IPS DF 6.9 (cell line): Measurements from ENCODE around the gene MREG.

Source experiments
- DNase-seq: peaks from one replicate; pipeline ENCODE4 v3.0.0-alpha.2; 2013; ENCODE audit warnings: low read depth, low spot score
- H3K27ac ChIP-seq: one replicate; pipeline ENCODE4 v1.5.1; 2013; ENCODE audit warnings: low read length, control low read depth
- H3K27me3 ChIP-seq: 2 replicates; pipeline ENCODE4 v1.6.1; 2013; ENCODE audit warnings: mild to moderate bottlenecking, low read length; ENCODE audit not compliant: control insufficient read depth, insufficient read depth
- H3K36me3 ChIP-seq: 2 replicates; pipeline ENCODE4 v1.6.1; 2013; ENCODE audit warnings: low read length; ENCODE audit not compliant: control insufficient read depth, insufficient read depth
- H3K4me1 ChIP-seq: 2 replicates; pipeline ENCODE4 v1.6.1; 2013; ENCODE audit warnings: low read length; ENCODE audit not compliant: control insufficient read depth, insufficient read depth
- H3K4me3 ChIP-seq: 2 replicates; pipeline ENCODE4 v1.5.1; 2013; ENCODE audit warnings: mild to moderate bottlenecking, low read length
- H3K9me3 ChIP-seq: 2 replicates; pipeline ENCODE4 v1.6.1; 2013; ENCODE audit warnings: low read length, inconsistent platforms; ENCODE audit not compliant: control insufficient read depth, insufficient read depth
- WGBS: extraction: QIAGEN DNeasy Blood & Tissue Kit; methylation state at CpG from one replicate; pipeline ENCODE4 v1.1.7; 2013; ENCODE audit warnings: mixed read lengths, missing lambda C conversion rate; ENCODE audit not compliant: insufficient read length, insufficient coverage; 5-methylcytosine and 5-hydroxymethylcytosine counted together

MREG gene

GRCh38 chr2:216013080-216013909, at the start of gene MREG:
TSS of gene MREG (minus strand) at chr2:216013551. CDS start at chr2:216013327, 224 bp downstream.
- WGBS, result no CpG with 5 or more reads among the region's 70 CpGs
- Histone ChIP-seq H3K36me3 (no peaks in the 10 kb centered on the region), H3K4me1 (no peaks in the 10 kb centered on the region; the same call in none of the 2 replicates), H3K4me3 (peak within 1 kb of the TSS; percentile 75; the same call in 1 of the 2 replicates), H3K27ac (no peak within 1 kb of the TSS), H3K9me3 (no peaks in the 10 kb centered on the region), H3K27me3 (no peaks in the 10 kb centered on the region)
- peak; percentile 68 for DNase-seq

- no peak for DNase-seq
- no peak overlapping the region for H3K4me3 ChIP-seq
- no CpG with 5 or more reads among the region's 5 CpGs for WGBS
- no peaks in the 10 kb centered on the region; the same call in 1 of the 2 replicates for H3K36me3 ChIP-seq
- H3K27ac ChIP-seq, result no peak overlapping the region
- H3K4me1 ChIP-seq, result no peaks in the 10 kb centered on the region
- no peaks in the 10 kb centered on the region for H3K9me3 ChIP-seq
- H3K27me3 ChIP-seq, result no peaks in the 10 kb centered on the region
Observed at GRCh38 chr2:216059233-216059834, 46.0 kb upstream of the MREG start.

- no peaks in the 10 kb centered on the region for H3K27me3 ChIP-seq
Observed at GRCh38 chr2:216057688-216058193, 44.4 kb upstream of the MREG start.

GRCh38 chr2:216056739-216057138, 43.4 kb upstream of the MREG start:
- no CpG with 5 or more reads among the region's 3 CpGs for WGBS
- H3K27me3 ChIP-seq, result no peaks in the 10 kb centered on the region
- H3K36me3 ChIP-seq, result no peaks in the 10 kb centered on the region; the same call in 1 of the 2 replicates
- DNase-seq, result no peak
- no peaks in the 10 kb centered on the region for H3K9me3 ChIP-seq
- H3K4me1 ChIP-seq, result no peaks in the 10 kb centered on the region
- H3K4me3 ChIP-seq, result no peak overlapping the region
- H3K27ac ChIP-seq, result no peak overlapping the region

More at GRCh38 chr2:216057688-216058193, 44.4 kb upstream of the MREG start:
- DNase-seq, result no peak
- WGBS, result no CpG with 5 or more reads among the region's 7 CpGs
- H3K27ac ChIP-seq, result no peak overlapping the region
- H3K36me3 ChIP-seq, result no peaks in the 10 kb centered on the region; the same call in 1 of the 2 replicates
- no peaks in the 10 kb centered on the region for H3K9me3 ChIP-seq
- H3K4me1 ChIP-seq, result no peaks in the 10 kb centered on the region
- no peak overlapping the region for H3K4me3 ChIP-seq

GRCh38 chr2:216055680-216056079, 42.3 kb upstream of the MREG start:
- Histone ChIP-seq H3K36me3 (no peaks in the 10 kb centered on the region; the same call in 1 of the 2 replicates), H3K4me3 (no peak overlapping the region), H3K9me3 (no peaks in the 10 kb centered on the region), H3K27ac (no peak overlapping the region), H3K4me1 (no peaks in the 10 kb centered on the region), H3K27me3 (no peaks in the 10 kb centered on the region)
- WGBS, result no CpG with 5 or more reads among the region's 4 CpGs
- DNase-seq, result no peak

- Histone ChIP-seq H3K27me3 (no peaks in the 10 kb centered on the region), H3K4me3 (no peak overlapping the region), H3K27ac (no peak overlapping the region), H3K9me3 (no peaks in the 10 kb centered on the region), H3K4me1 (no peaks in the 10 kb centered on the region), H3K36me3 (no peaks in the 10 kb centered on the region; the same call in 1 of the 2 replicates)
- DNase-seq, result no peak
- no CpG with 5 or more reads among the region's 2 CpGs for WGBS
Observed at GRCh38 chr2:216052420-216052819, 39.1 kb upstream of the MREG start.

- WGBS, result no CpG with 5 or more reads among the region's 3 CpGs
- H3K4me1 ChIP-seq, result no peaks in the 10 kb centered on the region
- no peak overlapping the region for H3K27ac ChIP-seq
- H3K36me3 ChIP-seq, result no peaks in the 10 kb centered on the region; the same call in 1 of the 2 replicates
- no peaks in the 10 kb centered on the region for H3K27me3 ChIP-seq
- H3K9me3 ChIP-seq, result no peaks in the 10 kb centered on the region
- H3K4me3 ChIP-seq, result no peak overlapping the region
- no peak for DNase-seq
Observed at GRCh38 chr2:216051350-216051749, 38.0 kb upstream of the MREG start.

GRCh38 chr2:216049452-216049851, 36.1 kb upstream of the MREG start:
- Histone ChIP-seq H3K4me1 (no peaks in the 10 kb centered on the region), H3K4me3 (no peak overlapping the region), H3K27me3 (no peaks in the 10 kb centered on the region), H3K27ac (no peak overlapping the region), H3K36me3 (no peaks in the 10 kb centered on the region), H3K9me3 (no peaks in the 10 kb centered on the region)
- no peak for DNase-seq
- no CpG with 5 or more reads among the region's 2 CpGs for WGBS

- Histone ChIP-seq H3K4me3 (no peak overlapping the region), H3K27ac (no peak overlapping the region), H3K9me3 (no peaks in the 10 kb centered on the region), H3K4me1 (no peaks in the 10 kb centered on the region), H3K36me3 (no peaks in the 10 kb centered on the region), H3K27me3 (no peaks in the 10 kb centered on the region)
- DNase-seq, result no peak
- no CpG with 5 or more reads among the region's 2 CpGs for WGBS
Observed at GRCh38 chr2:216047397-216047796, 34.0 kb upstream of the MREG start.

GRCh38 chr2:216044883-216045486, 31.6 kb upstream of the MREG start:
- WGBS, result no CpG with 5 or more reads among the region's 5 CpGs
- Histone ChIP-seq H3K27ac (no peak overlapping the region), H3K4me1 (no peaks in the 10 kb centered on the region), H3K36me3 (no peaks in the 10 kb centered on the region), H3K27me3 (no peaks in the 10 kb centered on the region), H3K9me3 (no peaks in the 10 kb centered on the region), H3K4me3 (no peak overlapping the region)
- no peak for DNase-seq
